Cardiac fibroblast (primary cell): Measurements from ENCODE around the gene FMN1.

Experiments
- DNase-seq, 2 donors: peaks; one replicate each; pipeline versions ENCODE4 v3.0.0 to v3.0.0-alpha.2; 2010; ENCODE audit warnings: low read depth in 2 of 2
- H3K4me3 ChIP-seq, 2 donors: replicated peaks in 1 of 2; 1 replicate in 1 of 2; 2 replicates in 1 of 2; pipeline ENCODE4 v1.5.1; 2011; ENCODE audit warnings: low read depth in 2 of 2, low read length in 2 of 2, mild to moderate bottlenecking in 2 of 2, moderate library complexity in 1 of 2
- TF ChIP-seq, protein P1 (sequence below): IDR thresholded peaks from one replicate; pipeline ENCODE4 v1.5.1; 2011; ENCODE audit warnings: low read depth, mild to moderate bottlenecking, low read length, inconsistent platforms

Gene FMN1

GRCh38 chr15:33046329-33046728, 148.2 kb downstream of the FMN1 start:
- TF ChIP-seq, protein P1, sequence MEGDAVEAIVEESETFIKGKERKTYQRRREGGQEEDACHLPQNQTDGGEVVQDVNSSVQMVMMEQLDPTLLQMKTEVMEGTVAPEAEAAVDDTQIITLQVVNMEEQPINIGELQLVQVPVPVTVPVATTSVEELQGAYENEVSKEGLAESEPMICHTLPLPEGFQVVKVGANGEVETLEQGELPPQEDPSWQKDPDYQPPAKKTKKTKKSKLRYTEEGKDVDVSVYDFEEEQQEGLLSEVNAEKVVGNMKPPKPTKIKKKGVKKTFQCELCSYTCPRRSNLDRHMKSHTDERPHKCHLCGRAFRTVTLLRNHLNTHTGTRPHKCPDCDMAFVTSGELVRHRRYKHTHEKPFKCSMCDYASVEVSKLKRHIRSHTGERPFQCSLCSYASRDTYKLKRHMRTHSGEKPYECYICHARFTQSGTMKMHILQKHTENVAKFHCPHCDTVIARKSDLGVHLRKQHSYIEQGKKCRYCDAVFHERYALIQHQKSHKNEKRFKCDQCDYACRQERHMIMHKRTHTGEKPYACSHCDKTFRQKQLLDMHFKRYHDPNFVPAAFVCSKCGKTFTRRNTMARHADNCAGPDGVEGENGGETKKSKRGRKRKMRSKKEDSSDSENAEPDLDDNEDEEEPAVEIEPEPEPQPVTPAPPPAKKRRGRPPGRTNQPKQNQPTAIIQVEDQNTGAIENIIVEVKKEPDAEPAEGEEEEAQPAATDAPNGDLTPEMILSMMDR = no peak
- no peak for DNase-seq
- no peak overlapping the region for H3K4me3 ChIP-seq

DNA sequence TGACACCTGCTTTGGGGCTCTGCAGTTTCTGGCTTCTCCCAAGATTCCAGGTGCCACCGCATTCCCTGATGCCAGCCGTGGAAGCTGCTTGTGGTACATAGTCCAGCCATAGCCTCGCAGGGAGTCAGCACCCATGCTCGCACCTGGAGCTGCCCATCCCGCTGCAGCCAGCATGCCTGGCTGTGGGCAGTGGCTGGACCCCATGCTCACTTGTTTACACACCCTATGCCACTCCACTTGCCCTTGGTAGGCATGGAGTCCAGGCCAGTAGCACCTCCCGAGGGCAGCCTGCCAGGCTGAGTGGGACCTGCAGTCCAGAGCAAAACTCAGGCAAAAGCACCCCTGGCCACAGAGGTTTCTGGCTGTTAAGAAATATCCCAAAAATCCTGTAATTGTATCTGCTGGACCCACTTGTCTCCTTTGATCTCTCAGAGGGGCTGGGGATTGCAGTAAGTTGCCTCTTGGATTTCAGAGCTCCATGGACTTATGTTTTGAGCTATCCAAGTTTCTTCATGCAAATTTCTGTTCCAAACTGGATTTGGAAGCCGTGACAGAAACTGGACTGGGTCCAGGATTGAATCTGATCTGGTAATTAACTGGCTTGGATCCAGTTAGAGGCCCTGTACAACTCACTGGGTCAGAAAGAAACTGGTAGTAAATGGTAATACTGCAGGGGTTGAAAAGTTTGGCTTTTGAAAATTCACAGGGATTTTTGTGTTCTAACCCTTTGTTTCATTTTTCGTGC, 149.3 kb downstream of the FMN1 start:
- no peak overlapping the region for H3K4me3 ChIP-seq
- TF ChIP-seq, protein P1 = no peak

DNA sequence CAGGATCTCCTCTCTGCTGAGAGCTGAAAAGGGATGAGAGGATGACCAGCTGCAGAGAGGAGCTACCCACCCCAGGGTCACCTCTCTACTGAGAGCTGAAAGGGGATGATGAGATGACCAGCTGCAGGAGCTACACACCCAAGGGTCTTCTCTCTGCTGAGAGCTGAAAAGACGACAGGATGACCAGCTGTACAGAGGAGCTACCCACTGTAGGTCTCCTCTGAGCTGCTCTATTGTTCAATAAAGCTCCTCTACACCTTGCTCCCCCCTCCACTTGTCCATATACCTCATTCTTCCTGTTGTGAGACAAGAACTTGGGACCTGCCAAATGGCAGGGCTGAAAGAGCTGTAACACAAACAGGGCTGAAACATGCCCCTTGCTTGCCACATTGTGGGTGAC, 149.9 kb downstream of the FMN1 start:
- no peak for DNase-seq
- no peak overlapping the region for H3K4me3 ChIP-seq
- TF ChIP-seq, protein P1 = no peak

More for the DNA sequence above, 149.3 kb downstream of the FMN1 start:
- peak in 1 of 2 donors; percentile 27 for DNase-seq

GRCh38 chr15:33043636-33044035, 150.9 kb downstream of the FMN1 start:
- DNase-seq = no peak
- TF ChIP-seq, protein P1 = no peak
- no peak overlapping the region for H3K4me3 ChIP-seq

DNA sequence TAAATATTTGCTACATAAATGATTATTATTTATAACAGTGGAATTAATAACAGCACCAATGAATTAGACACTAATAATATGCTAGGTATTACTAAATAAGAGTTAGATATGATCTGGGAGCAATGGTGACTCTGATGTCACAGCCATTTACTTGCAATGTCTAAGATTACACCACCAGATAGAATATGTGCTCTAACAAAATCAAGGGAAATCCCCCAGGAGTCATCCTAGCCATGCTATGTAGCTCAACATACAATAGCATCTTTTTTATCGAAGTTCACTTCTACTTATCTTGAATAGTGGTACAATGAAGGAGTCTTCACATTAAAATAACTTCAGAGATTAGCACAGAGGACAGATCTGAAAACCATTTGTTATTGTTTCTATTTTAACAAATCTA, 154.0 kb downstream of the FMN1 start:
- no peak overlapping the region for H3K4me3 ChIP-seq
- TF ChIP-seq, protein P1 = no peak
- DNase-seq = no peak

DNA sequence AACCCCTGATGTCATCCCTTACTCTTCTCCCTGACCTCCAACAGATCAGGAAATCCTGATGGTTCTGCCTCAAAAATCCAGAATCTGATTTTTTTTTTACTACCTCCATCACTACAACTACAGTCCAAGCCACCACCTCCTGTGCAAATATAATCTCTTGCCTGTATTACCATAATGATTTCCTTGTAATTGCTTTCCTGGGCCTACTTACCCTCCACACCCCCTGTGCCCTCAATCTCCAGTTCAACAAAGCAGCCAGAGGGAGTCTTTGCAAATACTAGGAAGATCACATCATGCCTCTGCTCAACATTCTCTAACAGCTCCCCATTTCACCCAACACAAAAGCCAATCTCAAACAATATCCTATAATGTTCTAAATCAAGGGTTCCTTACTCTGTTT, 159.9 kb downstream of the FMN1 start:
- TF ChIP-seq, protein P1 = no peak
- DNase-seq = no peak
- H3K4me3 ChIP-seq = no peak overlapping the region

- TF ChIP-seq, protein P1 = no peak
- DNase-seq = peak in 1 of 2 donors; percentile 28
- H3K4me3 ChIP-seq = no peak overlapping the region
Measured at GRCh38 chr15:33032053-33032452, 162.5 kb downstream of the FMN1 start.
